HEK293T (cell line): ENCODE results near the gene EOMES.

Experiments used
- CTCF ChIA-PET: fragments of 350-600 bp; formaldehyde crosslinking; extraction: SDS; loops from one replicate; lab custom pipeline; 2021; ENCODE audit warnings: antibody characterized with exemption, inconsistent platforms; lab: Yijun Ruan, JAX
- POLR2A ChIA-PET: fragments of 350-600 bp; formaldehyde crosslinking; extraction: SDS; loops from one replicate; lab custom pipeline; 2020; ENCODE audit warnings: antibody characterized with exemption, inconsistent platforms; lab: Yijun Ruan, JAX
- DNase-seq: peaks from one replicate; pipeline ENCODE4 v3.0.0; 2012; ENCODE audit warnings: mixed read lengths; ENCODE audit errors: extremely low spot score
- ARNT ChIP-seq: fragments of 450-650 bp; IDR thresholded peaks from 2 replicates; pipeline ENCODE4 v1.6.1; 2017; ENCODE audit warnings: mild to moderate bottlenecking
- BHLHE40 ChIP-seq: fragments of 450-650 bp; IDR thresholded peaks from 2 replicates; pipeline ENCODE4 v1.6.1; 2016; ENCODE audit warnings: mild to moderate bottlenecking, moderate library complexity, borderline replicate concordance
- CTBP1 ChIP-seq: fragments of 450-650 bp; IDR thresholded peaks from 2 replicates; pipeline ENCODE4 v1.6.1; 2016; ENCODE audit warnings: borderline replicate concordance
- ELF4 ChIP-seq: fragments of 450-650 bp; IDR thresholded peaks from 2 replicates; pipeline ENCODE4 v1.6.1; 2017; ENCODE audit warnings: antibody characterized with exemption
- FOXA1 ChIP-seq: fragments of 450-650 bp; IDR thresholded peaks from 2 replicates; pipeline ENCODE4 v1.6.1; 2016; ENCODE audit warnings: mild to moderate bottlenecking
- FOXK2 ChIP-seq: fragments of 450-650 bp; IDR thresholded peaks from 2 replicates; pipeline ENCODE4 v1.6.1; 2016; ENCODE audit warnings: mild to moderate bottlenecking
- FOXM1 ChIP-seq: fragments of 450-650 bp; IDR thresholded peaks from 2 replicates; pipeline ENCODE4 v1.6.1; 2017; ENCODE audit warnings: mild to moderate bottlenecking, borderline replicate concordance
- HDGF ChIP-seq: fragments of 450-650 bp; IDR thresholded peaks from 2 replicates; pipeline ENCODE4 v1.6.1; 2017; ENCODE audit warnings: antibody characterized with exemption, borderline replicate concordance
- L3MBTL2 ChIP-seq: fragments of 450-650 bp; conservative IDR thresholded peaks from 2 replicates; pipeline ENCODE4 v1.6.1; 2016; ENCODE audit warnings: mild to moderate bottlenecking
- LEF1 ChIP-seq: fragments of 450-650 bp; IDR thresholded peaks from 2 replicates; pipeline ENCODE4 v1.6.1; 2017; ENCODE audit warnings: mild to moderate bottlenecking, borderline replicate concordance
- NFRKB ChIP-seq: fragments of 450-650 bp; IDR thresholded peaks from 2 replicates; pipeline ENCODE4 v1.6.1; 2016; ENCODE audit warnings: mild to moderate bottlenecking, moderate library complexity
- PKNOX1 ChIP-seq: fragments of 450-650 bp; IDR thresholded peaks from 2 replicates; pipeline ENCODE4 v1.6.1; 2016
- SP1 ChIP-seq: fragments of 450-650 bp; IDR thresholded peaks from 2 replicates; pipeline ENCODE4 v1.6.1; 2017
- SUZ12 ChIP-seq: fragments of 450-650 bp; IDR thresholded peaks from 2 replicates; pipeline ENCODE4 v1.6.1; 2016; ENCODE audit warnings: mild to moderate bottlenecking
- TARDBP ChIP-seq: fragments of 450-650 bp; IDR thresholded peaks from 2 replicates; pipeline ENCODE4 v1.6.1; 2016
- ZNF384 ChIP-seq: fragments of 450-650 bp; IDR thresholded peaks from 2 replicates; pipeline ENCODE4 v1.6.1; 2016

Gene EOMES

GRCh38 chr3:27679691-27680090 is 42.4 kb downstream of the EOMES start:
- DNase-seq: no peak
- ChIA-PET CTCF (no interaction called here), POLR2A (interaction anchor here (1.1 kb wide), 1 partner anchor 47 kb away, joined by 4 read pairs; no protein-coding TSS in a partner anchor)
- no peak for TF ChIP-seq ARNT
- TF ChIP-seq HDGF: no peak
- no peak for TF ChIP-seq ELF4
- no peak for TF ChIP-seq FOXK2
- TF ChIP-seq PKNOX1: no peak
- TF ChIP-seq LEF1: no peak
- TF ChIP-seq BHLHE40: no peak
- TF ChIP-seq SP1: no peak
- no peak for TF ChIP-seq FOXA1
- no peak for TF ChIP-seq ZNF384

GRCh38 chr3:27678234-27678633 is 43.9 kb downstream of the EOMES start:
- DNase-seq: no peak
- CTCF ChIA-PET: no interaction called here
- TF ChIP-seq BHLHE40: no peak
- TF ChIP-seq L3MBTL2: no peak
- TF ChIP-seq HDGF: no peak
- no peak for TF ChIP-seq TARDBP
- TF ChIP-seq ZNF384: no peak
- no peak for TF ChIP-seq CTBP1
- TF ChIP-seq NFRKB: no peak
- TF ChIP-seq FOXK2: no peak
- no peak for TF ChIP-seq FOXM1
- TF ChIP-seq ELF4: no peak
- no peak for TF ChIP-seq LEF1
- no peak for TF ChIP-seq FOXA1
- TF ChIP-seq SUZ12: no peak
- TF ChIP-seq SP1: no peak
- TF ChIP-seq ARNT: no peak
- no peak for TF ChIP-seq PKNOX1
- POLR2A ChIA-PET: no interaction called here

- no peak for TF ChIP-seq ELF4
- TF ChIP-seq FOXM1: no peak
- TF ChIP-seq LEF1: no peak
- no peak for TF ChIP-seq PKNOX1
- no peak for TF ChIP-seq TARDBP
- ChIA-PET CTCF (no interaction called here), POLR2A (interaction anchor here (1.4 kb wide), 1 partner anchor 193 kb away, joined by 3 read pairs; the partner anchor contains the start of gene SLC4A7)
- no peak for DNase-seq
Observed at GRCh38 chr3:27677565-27677964, 44.6 kb downstream of the EOMES start.

GRCh38 chr3:27675287-27675686 is 46.8 kb downstream of the EOMES start:
- no peak for DNase-seq
- ChIA-PET CTCF (no interaction called here), POLR2A (interaction anchor here (0.6 kb wide), 1 partner anchor 568 kb away, joined by 3 read pairs; no protein-coding TSS in a partner anchor)
- TF ChIP-seq BHLHE40 (no peak), NFRKB (no peak), ELF4 (no peak), L3MBTL2 (no peak), FOXK2 (no peak), ZNF384 (no peak), ARNT (no peak), CTBP1 (no peak), PKNOX1 (no peak), FOXM1 (no peak), SUZ12 (no peak), LEF1 (no peak), HDGF (no peak), TARDBP (no peak), SP1 (no peak)

- DNase-seq: no peak
- no peak for TF ChIP-seq LEF1
- TF ChIP-seq ARNT: no peak
- no peak for TF ChIP-seq CTBP1
- no peak for TF ChIP-seq ZNF384
- TF ChIP-seq FOXM1: no peak
- TF ChIP-seq ELF4: no peak
- no peak for TF ChIP-seq L3MBTL2
- TF ChIP-seq HDGF: no peak
- POLR2A ChIA-PET: no interaction called here
- CTCF ChIA-PET: no interaction called here
Observed at GRCh38 chr3:27673701-27674100, 48.4 kb downstream of the EOMES start.

GRCh38 chr3:27671101-27671500 is 51.0 kb downstream of the EOMES start:
- TF ChIP-seq ARNT (no peak), FOXM1 (no peak), NFRKB (no peak), PKNOX1 (no peak), TARDBP (no peak), BHLHE40 (no peak), FOXA1 (no peak), SUZ12 (no peak), HDGF (no peak), L3MBTL2 (no peak), ZNF384 (no peak), SP1 (no peak), CTBP1 (no peak), ELF4 (no peak), LEF1 (no peak), FOXK2 (no peak)
- CTCF ChIA-PET: interaction anchor here (0.9 kb wide), 1 partner anchor 525 kb away, joined by 3 read pairs; no protein-coding TSS in a partner anchor
- no peak for DNase-seq
- POLR2A ChIA-PET: no interaction called here
